ACC112 (cell line): ENCODE data around the gene AFAP1.

Experiments
- H2AFZ ChIP-seq: fragments of 200-600 bp; sonication (generic); one replicate; pipeline ENCODE4 v1.6.0; 2017; ENCODE audit warnings: antibody characterized with exemption, low read length; ENCODE audit not compliant: unreplicated experiment
- H3K27ac ChIP-seq: fragments of 200-600 bp; sonication (generic); 2 replicates; pipeline ENCODE4 v1.5.1; 2014; ENCODE audit warnings: low read depth, mild to moderate bottlenecking, antibody characterized with exemption, low read length, moderate library complexity
- H3K27me3 ChIP-seq: fragments of 200-600 bp; sonication (generic); 2 replicates; pipeline ENCODE4 v1.6.1; 2014; ENCODE audit warnings: mild to moderate bottlenecking, antibody characterized with exemption, low read length, moderate library complexity, mixed read lengths; ENCODE audit not compliant: insufficient read depth
- H3K36me3 ChIP-seq: fragments of 200-600 bp; sonication (generic); 2 replicates; pipeline ENCODE4 v1.6.1; 2016; ENCODE audit warnings: mild to moderate bottlenecking, antibody characterized with exemption, low read length, moderate library complexity, mixed read lengths; ENCODE audit not compliant: insufficient read depth
- H3K4me1 ChIP-seq: fragments of 200-600 bp; sonication (generic); one replicate; pipeline ENCODE4 v1.6.1; 2016; ENCODE audit warnings: low read length, mixed read lengths; ENCODE audit not compliant: insufficient read depth, unreplicated experiment, control insufficient read depth
- H3K4me3 ChIP-seq: fragments of 200-600 bp; sonication (generic); 2 replicates; pipeline ENCODE4 v1.5.1; 2014; ENCODE audit warnings: mild to moderate bottlenecking, low read depth, low read length
- H3K79me2 ChIP-seq: fragments of 200-600 bp; sonication (generic); one replicate; pipeline ENCODE4 v1.6.0; 2016; ENCODE audit warnings: low read length; ENCODE audit not compliant: control insufficient read depth, unreplicated experiment, insufficient read depth

Gene AFAP1

GRCh38 chr4:7841071-7841470 is 98.6 kb downstream of the AFAP1 start:
- H3K27me3 ChIP-seq, result no peaks in the 10 kb centered on the region
- H3K79me2 ChIP-seq, result peaks cover 55% of the 10 kb centered on the region
- peak overlapping the region; percentile 99 for H3K27ac ChIP-seq
- no peak overlapping the region for H3K4me3 ChIP-seq
- peaks cover 37% of the 10 kb centered on the region for H3K36me3 ChIP-seq
- no peak overlapping the region for H2AFZ ChIP-seq
- H3K4me1 ChIP-seq, result peaks cover 50% of the 10 kb centered on the region

DNA sequence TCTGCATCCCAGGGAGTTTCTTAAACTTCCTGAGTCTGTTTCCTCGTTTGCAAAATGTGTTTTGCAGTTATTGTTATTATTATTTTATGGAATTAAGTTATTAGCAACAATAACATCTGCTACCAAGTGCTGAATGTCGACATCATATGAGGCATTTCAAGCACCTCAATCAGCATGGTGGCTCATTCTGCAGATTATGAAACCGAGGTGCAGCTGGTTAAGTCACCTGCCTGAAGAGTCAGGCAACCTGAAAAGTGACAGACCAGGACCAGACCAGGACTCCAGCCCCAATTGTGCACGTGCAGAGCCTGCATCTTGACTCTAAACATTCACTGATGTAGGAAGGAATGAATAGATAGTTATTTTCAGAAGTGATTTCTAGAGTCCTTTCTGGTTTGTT is 99.8 kb downstream of the AFAP1 start:
- H3K79me2 ChIP-seq, result peaks cover 55% of the 10 kb centered on the region
- peaks cover 39% of the 10 kb centered on the region for H3K36me3 ChIP-seq
- H3K4me3 ChIP-seq, result no peak overlapping the region
- H3K27ac ChIP-seq, result no peak overlapping the region
- H2AFZ ChIP-seq, result no peak overlapping the region
- H3K4me1 ChIP-seq, result peaks cover 41% of the 10 kb centered on the region
- no peaks in the 10 kb centered on the region for H3K27me3 ChIP-seq

DNA sequence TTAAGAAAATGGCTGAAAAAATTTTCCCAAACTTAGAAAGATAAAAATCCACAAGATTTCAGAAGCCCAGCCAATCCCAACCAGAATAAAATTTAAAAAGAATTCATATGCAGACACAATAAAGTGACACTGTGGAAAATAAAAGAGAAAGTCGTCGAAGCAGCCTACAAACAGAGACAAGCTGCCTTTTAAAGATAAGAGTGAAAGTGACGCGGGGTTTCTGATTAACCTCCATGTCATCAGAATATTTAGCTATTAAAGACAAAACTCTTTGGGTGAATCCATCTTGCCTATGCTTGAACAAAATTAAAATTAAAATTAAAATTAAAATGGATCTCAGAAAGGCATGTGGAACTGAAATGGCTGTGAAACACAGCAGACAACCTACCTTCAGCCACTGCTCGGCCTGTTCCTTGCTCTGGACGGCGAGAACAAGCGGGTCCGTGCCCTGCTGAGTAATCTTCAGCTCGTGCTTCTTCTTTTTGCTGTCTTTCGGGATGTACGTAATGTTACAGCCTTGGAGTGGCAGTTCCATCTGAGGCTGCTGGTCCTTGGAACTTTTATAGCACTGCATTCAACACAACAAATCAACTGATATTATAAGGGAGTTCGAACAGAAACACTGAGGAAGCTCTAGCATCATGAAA is 101.4 kb downstream of the AFAP1 start:
- H3K36me3 ChIP-seq, result peaks cover 44% of the 10 kb centered on the region

DNA sequence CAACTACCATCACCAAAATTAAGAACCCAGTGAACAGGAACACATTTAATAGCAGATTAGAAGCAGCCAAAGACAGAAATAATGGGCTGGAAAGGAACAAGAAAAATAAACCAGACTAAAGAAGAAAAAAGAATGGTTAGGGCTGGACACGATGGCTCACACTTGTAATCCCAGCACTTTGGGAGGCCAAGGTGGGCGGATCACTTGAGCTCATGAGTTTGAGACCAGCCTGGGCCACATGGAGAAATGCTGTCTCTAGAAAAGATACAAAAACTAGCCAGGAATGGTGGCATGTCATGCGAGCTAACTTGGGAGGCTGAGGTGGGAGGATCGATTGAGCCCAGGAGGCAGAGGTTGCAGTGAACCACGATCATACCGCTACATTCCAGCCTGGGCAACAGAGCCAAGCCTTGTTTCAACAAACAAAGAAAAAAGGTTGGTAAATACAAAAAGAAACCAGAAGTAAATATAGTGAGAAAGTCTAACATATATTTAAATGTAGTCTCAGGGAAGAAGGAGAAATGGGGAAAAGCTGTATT is 102.0 kb downstream of the AFAP1 start:
- no peak overlapping the region for H3K4me3 ChIP-seq
- no peaks in the 10 kb centered on the region for H3K27me3 ChIP-seq
- H3K4me1 ChIP-seq, result peaks cover 19% of the 10 kb centered on the region
- H3K36me3 ChIP-seq, result peaks cover 49% of the 10 kb centered on the region
- H3K79me2 ChIP-seq, result peaks cover 54% of the 10 kb centered on the region
- no peak overlapping the region for H2AFZ ChIP-seq
- no peak overlapping the region; the same call in 1 of the 2 replicates for H3K27ac ChIP-seq

More for the DNA sequence above, 101.4 kb downstream of the AFAP1 start:
- H3K4me1 ChIP-seq, result peaks cover 25% of the 10 kb centered on the region
- H3K27ac ChIP-seq, result no peak overlapping the region
- H3K4me3 ChIP-seq, result no peak overlapping the region
- H2AFZ ChIP-seq, result no peak overlapping the region
- H3K27me3 ChIP-seq, result no peaks in the 10 kb centered on the region
- H3K79me2 ChIP-seq, result peaks cover 54% of the 10 kb centered on the region

DNA sequence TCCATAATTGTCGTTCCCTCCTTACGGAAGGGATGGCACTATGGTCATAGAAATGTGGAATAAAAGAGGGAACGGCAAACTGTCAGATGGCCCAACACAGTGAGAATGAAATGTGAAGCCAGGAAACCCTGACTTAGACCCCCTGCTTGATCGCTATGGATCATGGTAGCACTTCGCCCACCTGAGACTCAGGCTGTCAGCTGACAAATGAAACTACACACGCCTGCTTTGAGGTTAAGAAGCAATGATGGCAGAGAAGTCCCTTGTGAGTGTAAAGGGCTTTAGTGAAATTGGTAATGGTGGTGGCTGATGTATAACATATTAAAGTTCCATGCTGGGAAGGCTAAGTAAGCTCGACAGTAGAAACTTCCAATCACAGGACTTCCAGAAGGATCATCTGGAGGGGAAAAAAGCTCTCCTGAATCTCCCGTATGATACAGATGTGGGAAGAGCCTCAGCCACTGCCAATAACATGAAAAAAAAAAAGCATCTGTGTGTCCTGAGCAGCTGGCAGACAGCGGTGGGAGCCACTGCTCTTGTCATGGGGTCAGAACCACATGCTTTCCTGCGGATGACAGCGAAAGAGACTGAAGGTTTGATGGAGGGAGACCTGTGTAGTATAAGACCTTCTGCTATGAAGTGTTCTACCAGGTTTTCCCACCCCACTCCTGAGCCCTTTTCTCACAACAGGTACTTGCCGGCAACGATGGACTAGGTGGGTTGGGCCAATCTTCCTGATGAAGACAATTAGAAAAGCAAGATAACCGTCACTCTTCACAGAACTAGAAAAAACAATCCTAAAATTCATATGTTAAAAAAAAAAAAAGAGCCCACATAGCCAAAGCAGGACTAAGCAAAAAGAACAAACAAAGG is 107.6 kb downstream of the AFAP1 start:
- Histone ChIP-seq H3K4me1 (peaks cover 34% of the 10 kb centered on the region), H3K36me3 (peaks cover 55% of the 10 kb centered on the region), H2AFZ (no peak overlapping the region), H3K4me3 (no peak overlapping the region), H3K27me3 (no peaks in the 10 kb centered on the region), H3K27ac (peak overlapping the region; percentile 46; the same call in 1 of the 2 replicates), H3K79me2 (peaks cover 47% of the 10 kb centered on the region)

- peaks cover 34% of the 10 kb centered on the region for H3K4me1 ChIP-seq
- H3K36me3 ChIP-seq, result peaks cover 54% of the 10 kb centered on the region
- H3K79me2 ChIP-seq, result peaks cover 46% of the 10 kb centered on the region
- H2AFZ ChIP-seq, result no peak overlapping the region
- no peaks in the 10 kb centered on the region for H3K27me3 ChIP-seq
- H3K27ac ChIP-seq, result peak overlapping the region; percentile 46
- no peak overlapping the region for H3K4me3 ChIP-seq
Measured at GRCh38 chr4:7831330-7831729, 108.3 kb downstream of the AFAP1 start.

- Histone ChIP-seq H3K4me3 (no peak overlapping the region), H3K27ac (peak overlapping the region; percentile 46), H3K79me2 (peaks cover 45% of the 10 kb centered on the region), H3K4me1 (peaks cover 34% of the 10 kb centered on the region), H3K27me3 (no peaks in the 10 kb centered on the region), H3K36me3 (peaks cover 54% of the 10 kb centered on the region), H2AFZ (no peak overlapping the region)
Measured at GRCh38 chr4:7830747-7831146, 108.9 kb downstream of the AFAP1 start.

- peaks cover 41% of the 10 kb centered on the region for H3K4me1 ChIP-seq
- H3K4me3 ChIP-seq, result peak overlapping the region; percentile 1; the same call in 1 of the 2 replicates
- peaks cover 58% of the 10 kb centered on the region for H3K36me3 ChIP-seq
- no peak overlapping the region for H2AFZ ChIP-seq
- no peaks in the 10 kb centered on the region for H3K27me3 ChIP-seq
- peaks cover 52% of the 10 kb centered on the region for H3K79me2 ChIP-seq
- peak overlapping the region; percentile 94 for H3K27ac ChIP-seq
Measured at GRCh38 chr4:7829652-7830580, 109.7 kb downstream of the AFAP1 start.

DNA sequence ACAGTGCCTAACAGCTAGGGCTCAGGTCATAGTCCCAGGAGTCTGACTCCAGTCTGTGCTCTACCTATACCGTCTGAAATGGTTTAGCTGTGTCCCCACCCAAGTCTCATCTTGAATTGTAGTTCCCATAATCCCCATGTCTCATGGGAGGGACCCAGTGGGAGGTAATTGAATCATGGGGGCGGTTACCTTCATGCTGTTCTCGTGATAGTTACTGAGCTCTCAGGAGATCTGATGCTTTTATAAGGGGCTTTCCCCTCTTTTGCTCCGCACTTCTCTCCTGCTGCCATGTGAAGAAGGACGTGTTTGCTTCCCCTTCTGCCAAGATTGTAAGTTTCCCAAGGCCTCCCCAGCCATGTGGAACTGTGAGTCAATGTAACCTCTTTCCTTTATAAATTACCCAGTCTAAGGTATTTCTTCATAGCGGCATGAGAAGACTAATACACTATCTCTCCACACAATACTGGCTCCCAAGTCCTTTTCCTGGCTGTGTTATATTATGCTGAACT is 110.8 kb downstream of the AFAP1 start:
- H3K4me1 ChIP-seq, result peaks cover 51% of the 10 kb centered on the region
- peak overlapping the region; percentile 64; the same call in 1 of the 2 replicates for H3K4me3 ChIP-seq
- H2AFZ ChIP-seq, result no peak overlapping the region
- H3K27ac ChIP-seq, result peak overlapping the region; percentile 94
- H3K27me3 ChIP-seq, result no peaks in the 10 kb centered on the region
- H3K36me3 ChIP-seq, result peaks cover 53% of the 10 kb centered on the region
- H3K79me2 ChIP-seq, result peaks cover 58% of the 10 kb centered on the region
